ENCODE data around the gene HERC5. TPM values are rescaled to one million over a fixed set of nuclear protein-coding genes. Genes with fewer than 3 reads are reported as not detected.
"Not testable (repeated sequence)": the region's sequence is repeated elsewhere in the genome, so short reads cannot be mapped to it uniquely, and the experiment has no call there.

Gene HERC5
- total RNA-seq, 1 experiment from 2014 or later, result 7.2 TPM

DNA sequence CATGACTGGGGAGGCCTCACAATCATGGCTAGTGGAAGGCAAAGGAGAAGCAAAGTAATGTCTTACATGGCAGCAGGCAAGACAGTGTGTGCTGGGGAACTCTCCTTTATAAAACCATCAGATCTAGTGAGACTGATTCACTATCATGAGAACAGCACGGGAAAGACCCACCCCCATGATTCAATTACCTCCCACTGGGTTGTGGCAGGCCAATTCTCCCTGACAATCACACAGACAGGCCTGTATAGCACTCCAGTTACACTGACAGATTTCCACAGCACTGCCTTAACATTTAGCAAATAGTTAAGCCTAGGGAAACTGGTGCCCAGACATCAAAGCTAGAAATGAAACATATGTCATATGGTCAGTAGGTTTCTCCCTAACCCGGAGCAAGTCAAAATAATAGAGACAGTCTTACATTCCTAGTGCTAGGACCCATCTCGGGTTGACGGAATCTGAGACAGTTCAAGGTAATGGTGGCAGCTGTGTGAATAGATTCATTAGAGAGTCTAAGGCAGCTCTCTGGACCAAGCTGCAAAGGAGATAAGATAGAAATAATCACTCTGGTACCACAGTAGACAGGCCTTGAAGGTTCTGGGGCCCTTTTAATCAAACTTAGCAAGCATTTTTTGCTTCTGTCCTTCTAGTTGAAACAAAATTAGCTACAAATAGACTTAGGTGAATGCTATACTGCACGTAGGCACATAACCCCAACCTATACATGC, 9.4 kb upstream of the HERC5 start:
- no peaks in the 10 kb centered on the region for H3K27me3 ChIP-seq (ENCODE audit: insufficient read depth, low read length)
- H3K79me2 ChIP-seq (ENCODE audit: insufficient read depth, low read length), result no peaks in the 10 kb centered on the region
- no peaks in the 10 kb centered on the region for H4K20me1 ChIP-seq (ENCODE audit: insufficient read depth)
- no peak overlapping the region for H3K27ac ChIP-seq (ENCODE audit: low read depth, low read length)
- no peak overlapping the region for H3K9ac ChIP-seq (ENCODE audit: low read length)
- no peak overlapping the region for H3K4me3 ChIP-seq (replicated peaks in 1 of 2; ENCODE audit: low read depth in 1 of 2, low read length in 2 of 2)
- POLR2A ChIA-PET, result interaction anchor here (1.0 kb wide), 1 partner anchor 10 kb away, joined by 3 read pairs; the partner anchor contains the start of gene HERC5
- no peaks in the 10 kb centered on the region for H3K4me1 ChIP-seq (ENCODE audit: control insufficient read depth in 1 of 2, insufficient read depth in 2 of 2, low read length in 2 of 2)
- no peaks in the 10 kb centered on the region for H3K36me3 ChIP-seq (ENCODE audit: control insufficient read depth in 1 of 2, insufficient read depth in 2 of 2, low read length in 2 of 2)
- H3K4me2 ChIP-seq (ENCODE audit: low read length), result no peak overlapping the region
- H2AFZ ChIP-seq (ENCODE audit: low read depth, low read length, poor library complexity, severe bottlenecking), result no peak overlapping the region
- no peak for DNase-seq (ENCODE audit: low read depth, low spot score)
- no TSS peak for BruUV-seq (replicated peaks)
- H3K9me2 ChIP-seq (ENCODE audit: insufficient read depth), result no peaks in the 10 kb centered on the region
- ATAC-seq, result no peak
- RAD21 ChIA-PET (ENCODE audit: low non-redundant PET in 1 of 2, low total read pairs in 2 of 2, uncharacterized antibody in 2 of 2, unreplicated experiment in 2 of 2), result interaction anchor here in 1 of 2 experiments (1.0 kb wide), 1 partner anchor 68 kb away, joined by 3 read pairs; no protein-coding TSS in a partner anchor
- CTCF ChIA-PET, result interaction anchor here (3.0 kb wide), 1 partner anchor 9 kb away, joined by 12 read pairs; the partner anchor contains the start of gene HERC5
- H3K9me3 ChIP-seq (ENCODE audit: control insufficient read depth in 1 of 2, insufficient read depth in 1 of 2, low read depth in 1 of 2, low read length in 2 of 2), result no peaks in the 10 kb centered on the region
- intact Hi-C loops (cut with micrococcal nuclease), result no loop called here
- TF ChIP-seq, protein P1, sequence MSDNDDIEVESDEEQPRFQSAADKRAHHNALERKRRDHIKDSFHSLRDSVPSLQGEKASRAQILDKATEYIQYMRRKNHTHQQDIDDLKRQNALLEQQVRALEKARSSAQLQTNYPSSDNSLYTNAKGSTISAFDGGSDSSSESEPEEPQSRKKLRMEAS (IDR thresholded peaks at IDR 0.05), result no peak
- TF ChIP-seq SRF (IDR thresholded peaks at IDR 0.05; ENCODE audit: low read depth), result no peak

DNA sequence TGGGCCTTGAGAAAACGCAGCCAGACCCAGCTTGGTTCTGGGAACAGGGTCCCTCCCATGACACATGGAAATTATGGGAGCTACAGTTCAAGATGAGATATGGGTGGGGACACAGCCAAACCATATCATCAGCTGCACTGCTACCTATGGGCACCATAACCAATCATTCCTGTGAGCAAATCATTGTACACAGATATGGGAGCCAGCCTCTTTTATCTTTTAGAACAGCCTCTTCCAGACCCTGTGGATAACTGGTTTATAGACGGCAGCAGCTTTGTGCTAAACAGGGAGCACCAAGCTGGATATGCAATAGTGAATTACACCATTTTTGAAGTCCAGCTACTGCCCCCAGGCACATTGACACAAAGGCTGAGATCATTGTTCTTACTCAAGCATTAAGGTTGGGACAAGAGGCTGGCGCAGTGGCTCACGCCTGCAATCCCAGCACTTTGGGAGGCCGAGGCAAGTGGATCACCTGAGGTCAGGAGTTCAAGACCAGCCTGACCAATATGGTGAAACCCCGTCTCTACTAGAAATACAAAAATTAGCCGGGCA, 8.6 kb upstream of the HERC5 start:
- H3K27me3 ChIP-seq (ENCODE audit: insufficient read depth, low read length); H3K4me3 ChIP-seq (replicated peaks in 1 of 2; ENCODE audit: low read depth in 1 of 2, low read length in 2 of 2); H2AFZ ChIP-seq (ENCODE audit: low read depth, low read length, poor library complexity, severe bottlenecking); H3K9me3 ChIP-seq (ENCODE audit: control insufficient read depth in 1 of 2, insufficient read depth in 1 of 2, low read depth in 1 of 2, low read length in 2 of 2); intact Hi-C loops (cut with micrococcal nuclease); DNase-seq (ENCODE audit: low read depth, low spot score); H3K79me2 ChIP-seq (ENCODE audit: insufficient read depth, low read length); BruUV-seq (replicated peaks); H3K4me2 ChIP-seq (ENCODE audit: low read length); ATAC-seq; POLR2A ChIA-PET; H4K20me1 ChIP-seq (ENCODE audit: insufficient read depth); H3K4me1 ChIP-seq (ENCODE audit: control insufficient read depth in 1 of 2, insufficient read depth in 2 of 2, low read length in 2 of 2); H3K36me3 ChIP-seq (ENCODE audit: control insufficient read depth in 1 of 2, insufficient read depth in 2 of 2, low read length in 2 of 2); H3K27ac ChIP-seq (ENCODE audit: low read depth, low read length); H3K9me2 ChIP-seq (ENCODE audit: insufficient read depth); H3K9ac ChIP-seq (ENCODE audit: low read length): not testable (repeated sequence)
- ChIA-PET CTCF (interaction anchor here (3.0 kb wide), 1 partner anchor 8 kb away, joined by 12 read pairs; the partner anchor contains the start of gene HERC5), RAD21 (ENCODE audit: low non-redundant PET in 1 of 2, low total read pairs in 2 of 2, uncharacterized antibody in 2 of 2, unreplicated experiment in 2 of 2) (interaction anchor here in 1 of 2 experiments (1.0 kb wide), 1 partner anchor 67 kb away, joined by 3 read pairs; no protein-coding TSS in a partner anchor)
